DOHH2 (cell line): ENCODE data around the gene KIF24.

Source experiments
- H3F3A ChIP-seq: fragments of 200-600 bp; sonication (generic), shearing (Covaris generic); 2 replicates; pipeline ENCODE4 v1.6.0; 2016; ENCODE audit warnings: antibody characterized with exemption, mild to moderate bottlenecking; ENCODE audit not compliant: control insufficient read depth, insufficient read depth
- H3K27ac ChIP-seq: fragments of 200-600 bp; sonication (generic); 2 replicates; pipeline ENCODE4 v1.5.1; 2014; ENCODE audit warnings: low read depth, mild to moderate bottlenecking, low read length, moderate library complexity
- H3K27me3 ChIP-seq: fragments of 200-600 bp; sonication (generic); 2 replicates; pipeline ENCODE4 v1.6.1; 2014; ENCODE audit warnings: mild to moderate bottlenecking, low read length, mixed read lengths; ENCODE audit not compliant: control insufficient read depth
- H3K36me3 ChIP-seq: fragments of 200-600 bp; sonication (generic); 2 replicates; pipeline ENCODE4 v1.6.1; 2014; ENCODE audit warnings: mild to moderate bottlenecking, low read length, moderate library complexity, mixed read lengths; ENCODE audit not compliant: control insufficient read depth
- H3K4me1 ChIP-seq: fragments of 200-600 bp; sonication (generic); 2 replicates; pipeline ENCODE4 v1.6.1; 2014; ENCODE audit warnings: mild to moderate bottlenecking, low read length, mixed read lengths; ENCODE audit not compliant: control insufficient read depth
- H3K4me2 ChIP-seq: fragments of 200-600 bp; sonication (generic); 2 replicates; pipeline ENCODE4 v1.6.0; 2014; ENCODE audit warnings: mild to moderate bottlenecking, low read length, moderate library complexity
- H3K4me3 ChIP-seq: fragments of 200-600 bp; sonication (generic); 2 replicates; pipeline ENCODE4 v1.5.1; 2014; ENCODE audit warnings: mild to moderate bottlenecking, low read length, mixed read lengths
- H3K79me2 ChIP-seq: fragments of 200-600 bp; sonication (generic); 2 replicates; pipeline ENCODE4 v1.6.1; 2014; ENCODE audit warnings: mild to moderate bottlenecking, low read length, mixed read lengths; ENCODE audit not compliant: control insufficient read depth
- H3K9me2 ChIP-seq: fragments of 200-600 bp; sonication (generic); replicated peaks from 2 replicates; pipeline ENCODE4 v1.6.1; 2014; ENCODE audit warnings: mild to moderate bottlenecking, low read length, mixed read lengths; ENCODE audit not compliant: control insufficient read depth
- H3K9me3 ChIP-seq: fragments of 200-600 bp; sonication (generic); 2 replicates; pipeline ENCODE4 v1.6.1; 2014; ENCODE audit warnings: antibody characterized with exemption, low read length, mixed read lengths; ENCODE audit not compliant: control insufficient read depth, insufficient read depth
- H4K20me1 ChIP-seq: fragments of 200-600 bp; sonication (generic); 2 replicates; pipeline ENCODE4 v1.6.0; 2014; ENCODE audit warnings: low read depth, mild to moderate bottlenecking, antibody characterized with exemption, low read length, moderate library complexity; ENCODE audit not compliant: control insufficient read depth, insufficient read depth
- EZH2phosphoT487 ChIP-seq: fragments of 200-600 bp; sonication (generic); IDR thresholded peaks from 2 replicates; pipeline ENCODE4 v1.6.1; 2017; ENCODE audit warnings: borderline replicate concordance, mild to moderate bottlenecking, antibody characterized with exemption, low read length, moderate library complexity, mixed read lengths
- TF ChIP-seq, protein P1 (sequence below): fragments of 200-600 bp; sonication (generic); IDR thresholded peaks from one replicate; pipeline ENCODE4 v1.5.1; 2014; ENCODE audit warnings: antibody characterized with exemption, mild to moderate bottlenecking, low read depth, low read length; ENCODE audit not compliant: poor library complexity, severe bottlenecking

Gene KIF24

DNA sequence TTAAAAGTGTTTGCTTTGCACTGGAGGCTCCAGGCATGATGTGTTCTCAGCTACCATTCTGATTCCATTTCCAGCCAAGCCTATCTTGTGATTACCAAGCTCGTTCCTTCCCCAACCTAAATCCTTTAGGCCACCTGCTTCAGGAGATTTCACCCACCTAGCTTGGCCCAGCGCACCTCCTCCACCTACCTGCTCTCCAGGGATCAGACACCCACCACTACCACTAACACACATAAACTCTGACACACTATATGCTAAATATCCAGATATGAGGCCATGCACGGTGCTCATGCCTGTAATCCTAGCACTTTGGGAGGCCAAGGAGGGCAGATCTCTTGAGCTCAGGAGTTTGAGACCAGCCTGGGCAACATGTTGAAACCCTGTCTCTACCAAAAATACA is 45.3 kb upstream of the KIF24 start:
- no peaks in the 10 kb centered on the region for H3K27me3 ChIP-seq
- no peak for TF ChIP-seq EZH2phosphoT487
- TF ChIP-seq, protein P1, sequence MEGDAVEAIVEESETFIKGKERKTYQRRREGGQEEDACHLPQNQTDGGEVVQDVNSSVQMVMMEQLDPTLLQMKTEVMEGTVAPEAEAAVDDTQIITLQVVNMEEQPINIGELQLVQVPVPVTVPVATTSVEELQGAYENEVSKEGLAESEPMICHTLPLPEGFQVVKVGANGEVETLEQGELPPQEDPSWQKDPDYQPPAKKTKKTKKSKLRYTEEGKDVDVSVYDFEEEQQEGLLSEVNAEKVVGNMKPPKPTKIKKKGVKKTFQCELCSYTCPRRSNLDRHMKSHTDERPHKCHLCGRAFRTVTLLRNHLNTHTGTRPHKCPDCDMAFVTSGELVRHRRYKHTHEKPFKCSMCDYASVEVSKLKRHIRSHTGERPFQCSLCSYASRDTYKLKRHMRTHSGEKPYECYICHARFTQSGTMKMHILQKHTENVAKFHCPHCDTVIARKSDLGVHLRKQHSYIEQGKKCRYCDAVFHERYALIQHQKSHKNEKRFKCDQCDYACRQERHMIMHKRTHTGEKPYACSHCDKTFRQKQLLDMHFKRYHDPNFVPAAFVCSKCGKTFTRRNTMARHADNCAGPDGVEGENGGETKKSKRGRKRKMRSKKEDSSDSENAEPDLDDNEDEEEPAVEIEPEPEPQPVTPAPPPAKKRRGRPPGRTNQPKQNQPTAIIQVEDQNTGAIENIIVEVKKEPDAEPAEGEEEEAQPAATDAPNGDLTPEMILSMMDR, result no peak
- no peaks in the 10 kb centered on the region for H3K9me2 ChIP-seq
- no peaks in the 10 kb centered on the region for H3K79me2 ChIP-seq
- no peaks in the 10 kb centered on the region for H3F3A ChIP-seq
- no peaks in the 10 kb centered on the region for H4K20me1 ChIP-seq
- H3K27ac ChIP-seq, result no peak overlapping the region
- H3K9me3 ChIP-seq, result no peaks in the 10 kb centered on the region; the same call in 1 of the 2 replicates
- no peak overlapping the region for H3K4me2 ChIP-seq
- no peak overlapping the region for H3K4me3 ChIP-seq
- H3K36me3 ChIP-seq, result no peaks in the 10 kb centered on the region
- peaks cover 24% of the 10 kb centered on the region for H3K4me1 ChIP-seq

GRCh38 chr9:34373749-34374148 is 44.7 kb upstream of the KIF24 start:
- peaks cover 19% of the 10 kb centered on the region for H3K4me1 ChIP-seq
- no peaks in the 10 kb centered on the region for H3F3A ChIP-seq
- no peaks in the 10 kb centered on the region for H3K27me3 ChIP-seq
- no peaks in the 10 kb centered on the region for H3K79me2 ChIP-seq
- no peak overlapping the region for H3K27ac ChIP-seq
- no peak overlapping the region for H3K4me3 ChIP-seq
- no peaks in the 10 kb centered on the region; the same call in 1 of the 2 replicates for H3K9me3 ChIP-seq
- TF ChIP-seq, protein P1, result no peak
- TF ChIP-seq EZH2phosphoT487, result no peak
- H3K36me3 ChIP-seq, result no peaks in the 10 kb centered on the region
- no peaks in the 10 kb centered on the region for H3K9me2 ChIP-seq
- no peak overlapping the region for H3K4me2 ChIP-seq
- no peaks in the 10 kb centered on the region for H4K20me1 ChIP-seq

DNA sequence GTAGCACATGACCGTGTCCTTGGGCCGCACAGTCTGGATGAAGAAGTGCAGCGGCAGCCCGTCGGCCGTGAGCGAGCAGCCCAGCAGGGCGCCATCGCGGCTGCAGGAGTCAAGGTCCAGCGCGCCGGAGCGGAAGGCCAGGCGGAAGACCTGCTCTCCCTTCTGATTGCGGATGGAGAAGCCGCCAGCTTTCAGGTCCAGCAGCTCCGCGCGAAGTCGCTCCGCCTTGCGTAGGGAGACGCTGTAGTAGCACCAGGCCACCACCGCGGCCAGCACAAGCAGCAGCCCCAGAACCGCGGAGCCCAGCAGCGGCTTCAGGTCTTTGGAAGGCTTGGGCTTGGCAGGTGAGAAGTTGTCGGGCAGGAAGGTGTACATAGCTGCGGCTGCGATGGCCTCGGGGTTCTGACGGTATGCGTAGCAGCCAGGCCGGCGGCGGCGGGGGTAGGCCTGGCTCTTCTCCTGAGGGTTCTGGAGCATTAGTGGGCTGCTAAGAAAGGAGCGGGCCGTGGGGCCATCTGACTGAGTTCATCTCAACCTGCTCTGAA is 43.5 kb upstream of the KIF24 start:
- Histone ChIP-seq H3K27ac (no peak overlapping the region), H3F3A (no peaks in the 10 kb centered on the region), H3K9me2 (no peaks in the 10 kb centered on the region), H4K20me1 (no peaks in the 10 kb centered on the region), H3K4me3 (no peak overlapping the region), H3K36me3 (no peaks in the 10 kb centered on the region), H3K79me2 (no peaks in the 10 kb centered on the region), H3K4me1 (peaks cover 19% of the 10 kb centered on the region), H3K27me3 (no peaks in the 10 kb centered on the region), H3K9me3 (no peaks in the 10 kb centered on the region; the same call in 1 of the 2 replicates), H3K4me2 (no peak overlapping the region)
- TF ChIP-seq, protein P1, result no peak
- TF ChIP-seq EZH2phosphoT487, result no peak
